Right renal cortex interstitium (tissue), 3 donors: ENCODE results near the gene UNC13B. TPM values are rescaled to one million over a fixed set of nuclear protein-coding genes. Genes with fewer than 3 reads are reported as not detected.
A peak's percentile ranks its signal among the peaks of the same experiment; 100 is the strongest.
"Not testable (repeated sequence)": the region's sequence is repeated elsewhere in the genome, so short reads cannot be mapped to it uniquely, and the experiment has no call there.

ENCODE experiments used
- DNase-seq, 3 donors: peaks; one replicate each; pipeline ENCODE4 v3.0.0-alpha.2; 2013; ENCODE audit warnings: low read depth in 3 of 3, low spot score in 2 of 3
- polyA plus RNA-seq, 3 donors: library from polyadenylated mRNA; unstranded; fragments of 120-200 nt; gene quantifications; one replicate each; pipeline ENCODE4 v1.2.1, GENCODE V29; 2013; ENCODE audit not compliant: insufficient read length in 3 of 3

UNC13B gene
- polyA plus RNA-seq, 3 donors = 27.7 to 30.3 (median 28.6) TPM

GRCh38 chr9:35364817-35365585 is 203.2 kb downstream of the UNC13B start:
- DNase-seq = no peak

DNA sequence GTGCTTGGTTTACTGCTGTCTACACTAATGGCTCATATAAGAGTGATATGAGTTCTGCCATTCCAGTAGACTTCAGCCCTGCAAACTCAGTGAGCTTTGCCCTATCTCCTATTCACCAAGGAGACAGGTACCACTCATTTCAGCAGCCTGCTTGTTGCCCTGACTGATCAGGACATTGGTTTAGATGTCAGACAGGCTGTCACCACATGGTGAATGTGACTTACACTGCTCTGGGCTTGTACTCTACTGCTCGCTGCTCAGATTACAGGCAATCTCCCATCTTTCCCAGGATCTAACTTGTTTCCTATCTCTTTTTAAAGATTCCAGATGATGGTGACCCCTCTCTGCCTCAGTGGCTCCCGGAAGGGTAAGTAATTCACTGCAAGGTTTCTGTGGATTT is 204.8 kb downstream of the UNC13B start:
- no peak for DNase-seq

DNA sequence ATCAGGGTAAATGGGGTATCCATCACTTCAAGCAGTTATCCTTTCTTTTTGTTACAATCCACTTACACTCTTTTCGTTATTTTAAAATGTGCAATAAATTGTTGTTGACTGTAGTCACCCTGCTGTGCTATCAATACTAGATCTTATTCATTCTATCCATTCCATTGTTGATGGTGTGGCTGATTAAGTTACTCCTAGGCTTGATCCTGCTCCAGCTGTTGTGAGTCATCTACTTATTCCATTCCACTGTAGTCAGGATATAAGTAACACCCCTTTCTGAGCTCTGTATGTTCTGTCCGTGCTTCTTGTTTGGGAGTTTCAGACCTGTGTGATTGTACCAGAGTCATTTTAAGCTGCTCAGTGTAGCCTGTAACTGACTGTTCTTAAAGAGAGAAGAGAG is 205.6 kb downstream of the UNC13B start:
- no peak for DNase-seq

- DNase-seq = no peak
These were observed 208.4 kb downstream of the UNC13B start for GRCh38 chr9:35370241-35370640.

DNA sequence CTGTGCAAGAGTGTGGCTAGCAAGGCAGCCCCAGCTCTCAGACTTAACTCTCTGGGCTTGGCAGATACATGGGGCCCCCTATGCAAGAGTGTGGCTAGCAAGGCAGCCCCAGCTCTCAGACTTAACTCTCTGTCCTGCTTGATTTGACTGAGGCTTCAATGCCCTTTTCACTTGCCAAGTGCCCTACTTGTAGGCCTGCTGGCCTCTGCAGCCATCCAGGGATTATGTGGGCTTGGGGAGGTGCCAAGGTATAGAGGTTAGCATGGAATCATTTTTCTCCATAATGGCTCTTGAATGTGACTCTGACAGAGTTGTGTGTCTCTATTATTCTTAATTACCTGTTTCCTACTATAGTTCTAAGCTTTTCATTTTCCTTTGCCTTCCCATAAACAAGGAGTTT is 212.6 kb downstream of the UNC13B start:
- DNase-seq = no peak

DNA sequence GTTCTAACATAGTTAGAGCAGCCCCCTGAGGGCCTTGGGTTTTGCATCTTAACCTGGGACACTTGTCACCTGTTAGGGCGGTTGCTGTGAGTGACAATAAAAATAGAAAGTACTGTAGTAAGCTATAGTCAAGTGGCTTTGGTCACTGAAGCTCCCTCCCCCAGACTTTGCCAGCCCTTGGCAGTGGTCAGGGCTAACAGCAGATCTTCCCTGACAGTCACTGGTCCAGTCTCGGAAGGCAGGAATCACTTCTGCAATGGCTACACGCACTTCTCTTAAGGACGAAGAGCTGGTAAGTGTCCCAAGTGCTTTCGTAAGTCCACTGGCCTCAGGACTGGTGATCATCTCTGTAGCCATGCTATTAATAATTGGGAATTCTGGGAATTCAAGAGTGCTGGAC is 213.1 kb downstream of the UNC13B start:
- no peak for DNase-seq

DNA sequence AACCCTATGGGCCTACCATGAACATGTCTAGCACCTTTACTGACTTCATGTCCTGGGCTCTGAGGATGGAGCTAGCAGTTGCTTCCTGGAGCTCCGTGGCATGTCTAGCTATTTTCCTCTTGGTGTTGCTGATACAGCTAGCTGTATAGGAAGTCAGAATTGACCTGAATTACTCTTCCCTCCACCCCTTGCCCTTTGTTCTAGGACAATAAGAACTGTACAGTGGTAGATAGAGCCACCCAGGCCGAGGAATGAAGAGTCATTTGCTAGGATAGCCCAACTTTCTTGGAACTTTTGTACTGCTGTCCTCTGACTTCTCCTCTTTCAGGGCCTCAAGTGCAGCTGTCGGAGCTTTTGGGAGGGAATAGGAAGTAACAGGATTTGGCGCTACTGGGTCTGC is 218.2 kb downstream of the UNC13B start:
- no peak for DNase-seq

- DNase-seq = no peak
These were observed 218.8 kb downstream of the UNC13B start for GRCh38 chr9:35380619-35381018.

DNA sequence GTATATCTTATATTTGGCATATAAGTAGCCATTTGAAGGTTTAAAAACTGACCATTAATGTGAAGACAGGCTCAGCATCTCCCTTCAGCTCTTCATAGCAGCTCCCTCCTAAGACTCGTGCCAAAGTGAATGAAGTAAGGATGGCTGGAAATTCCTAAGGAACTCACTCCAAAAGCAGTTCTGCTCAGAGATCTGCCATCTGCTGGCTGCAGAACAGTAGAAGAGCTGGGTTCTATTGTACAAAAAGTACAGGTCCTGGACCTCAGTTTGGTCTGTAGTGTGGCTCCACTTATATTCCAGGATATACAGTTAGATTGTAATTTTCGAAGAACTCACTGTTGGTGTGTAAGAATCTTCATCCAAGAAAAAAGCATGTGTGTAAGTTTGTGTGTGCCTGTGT is 223.2 kb downstream of the UNC13B start:
- no peak for DNase-seq

- DNase-seq = no peak
These were observed 233.4 kb downstream of the UNC13B start for GRCh38 chr9:35395076-35395705.

GRCh38 chr9:35395706-35396101 is 233.9 kb downstream of the UNC13B start:
- no peak for DNase-seq

DNA sequence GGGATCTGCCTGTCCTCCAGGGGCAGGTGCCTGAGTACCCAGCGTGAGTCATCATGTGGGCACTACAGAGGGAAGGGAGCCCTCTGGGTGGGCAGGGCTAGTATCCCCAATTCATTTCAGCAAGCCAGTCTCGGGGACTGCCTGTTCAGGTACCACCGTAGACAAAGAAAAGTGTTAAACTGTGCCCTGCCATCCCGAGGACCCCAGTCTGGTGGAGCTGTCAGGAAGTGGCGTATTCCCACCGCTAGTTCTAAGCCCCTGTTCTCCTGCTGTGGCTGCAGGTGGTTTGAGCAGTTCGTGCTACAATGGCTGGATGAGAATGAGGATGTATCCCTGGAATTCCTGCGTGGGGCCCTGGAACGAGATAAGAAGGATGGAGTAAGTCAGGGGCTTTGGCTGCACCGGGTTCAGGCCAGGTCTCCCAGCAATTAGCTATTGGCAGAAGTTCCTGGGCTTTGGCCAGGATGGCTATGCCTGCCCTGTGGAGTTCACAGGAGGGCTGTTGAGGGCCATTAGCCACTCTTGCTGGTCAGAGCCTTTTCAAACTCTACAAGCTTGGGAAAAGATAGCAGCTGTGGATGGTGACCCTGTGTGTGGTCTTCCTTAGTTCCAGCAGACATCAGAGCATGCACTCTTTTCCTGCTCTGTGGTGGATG is 234.9 kb downstream of the UNC13B start:
- DNase-seq = no peak

DNA sequence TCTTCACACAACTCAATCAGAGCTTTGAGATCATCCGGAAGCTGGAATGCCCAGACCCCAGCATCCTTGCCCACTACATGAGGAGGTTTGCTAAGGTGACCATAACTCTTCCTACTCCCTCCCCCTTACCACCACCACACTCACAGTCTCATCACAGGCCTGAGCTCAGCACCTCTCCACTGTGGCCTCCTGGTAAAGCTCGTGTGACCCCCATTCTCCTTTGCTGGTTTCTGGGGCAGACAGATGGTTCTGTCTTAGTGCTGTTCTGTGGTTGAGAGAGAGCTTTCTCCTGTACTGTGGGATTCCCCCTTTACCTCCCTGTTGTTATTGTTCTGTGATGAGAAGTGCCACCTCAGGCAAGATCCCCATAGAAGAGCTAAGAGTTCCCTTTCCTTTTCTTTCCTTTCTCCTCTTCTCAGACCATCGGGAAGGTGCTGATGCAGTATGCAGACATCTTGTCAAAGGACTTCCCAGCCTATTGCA is 235.4 kb downstream of the UNC13B start:
- DNase-seq = no peak

GRCh38 chr9:35397923-35398322 is 236.1 kb downstream of the UNC13B start:
- DNase-seq = no peak

DNA sequence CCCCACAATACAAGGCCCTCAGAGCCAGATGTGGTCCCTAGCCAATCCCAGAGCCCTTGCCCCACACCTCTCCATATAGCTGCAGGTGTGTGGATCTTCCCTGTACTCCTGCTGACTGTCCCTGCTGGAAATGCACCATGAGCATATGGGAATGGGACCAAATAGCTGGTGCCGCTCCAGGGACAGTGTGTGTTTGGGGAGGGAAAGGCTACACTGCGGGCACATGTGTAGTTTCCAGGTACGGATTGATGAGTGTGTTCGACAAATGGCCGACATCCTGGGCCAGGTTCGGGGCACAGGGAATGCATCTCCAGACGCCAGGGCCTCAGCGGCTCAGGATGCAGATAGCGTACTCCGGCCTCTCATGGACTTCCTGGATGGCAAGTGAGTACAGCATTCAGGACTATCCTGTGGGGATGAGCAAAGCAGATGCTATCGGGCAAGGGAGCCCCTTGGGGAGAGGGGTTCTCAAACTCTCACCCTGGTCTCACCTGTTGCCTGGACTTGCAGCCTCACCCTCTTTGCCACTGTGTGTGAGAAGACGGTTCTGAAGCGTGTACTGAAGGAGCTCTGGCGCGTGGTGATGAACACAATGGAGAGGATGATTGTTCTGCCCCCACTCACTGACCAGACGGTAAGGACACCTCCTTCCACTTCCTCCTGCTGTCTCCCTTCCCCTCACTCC is 237.0 kb downstream of the UNC13B start:
- DNase-seq = no peak

DNA sequence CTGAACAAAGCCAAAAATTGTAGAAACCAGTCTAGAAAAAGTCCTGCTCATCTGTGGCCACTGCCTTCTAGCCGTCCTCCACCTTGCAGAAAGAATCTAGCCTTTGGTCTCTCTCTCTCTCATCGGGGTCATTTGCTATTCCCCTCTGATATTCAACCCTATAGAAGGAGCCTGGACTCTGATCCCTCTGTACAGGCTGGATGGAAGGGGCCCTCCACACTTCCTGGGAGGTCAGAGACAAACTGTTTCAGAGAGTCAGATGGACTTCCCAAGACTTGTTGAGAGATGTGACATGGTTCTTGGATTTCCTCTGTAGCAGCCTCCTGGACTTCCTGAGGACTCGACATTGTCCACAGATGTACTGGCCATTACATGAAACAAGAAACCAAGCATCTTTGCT is 243.1 kb downstream of the UNC13B start:
- no peak for DNase-seq

- peak in 1 of 3 donors; percentile 10 for DNase-seq
These were observed 244.6 kb downstream of the UNC13B start for GRCh38 chr9:35406183-35406959.

- no peak for DNase-seq
These were observed 246.0 kb downstream of the UNC13B start for GRCh38 chr9:35407846-35408245.

GRCh38 chr9:35409434-35409833 is 247.6 kb downstream of the UNC13B start:
- not testable (repeated sequence) for DNase-seq

GRCh38 chr9:35414889-35415288 is 253.1 kb downstream of the UNC13B start:
- no peak for DNase-seq
